GM04504 (cell line): Measurements from ENCODE around the gene EIF6.

Source experiments
- DNase-seq: peaks from one replicate; pipeline ENCODE4 v3.0.0-alpha.2; 2012; ENCODE audit warnings: low read depth

EIF6 gene

GRCh38 chr20:35293303-35294292 is 9.0 kb upstream of the EIF6 start:
- DNase-seq, result no peak

- no peak for DNase-seq
Measured at GRCh38 chr20:35292504-35293285, 8.1 kb upstream of the EIF6 start.

- DNase-seq, result no peak
Measured at GRCh38 chr20:35291654-35292503, 7.3 kb upstream of the EIF6 start, which contains the start of gene FAM83C. Gene FAM83C (minus strand): TSS chr20:35292425. CDS start chr20:35292304, 121 bp downstream.

- no peak for DNase-seq
Measured at GRCh38 chr20:35290887-35291417, 6.4 kb upstream of the EIF6 start.

GRCh38 chr20:35290186-35290886 is 5.8 kb upstream of the EIF6 start:
- no peak for DNase-seq

GRCh38 chr20:35288325-35289060 is 3.9 kb upstream of the EIF6 start:
- DNase-seq, result no peak

- no peak for DNase-seq
Measured at GRCh38 chr20:35287509-35288324, 3.1 kb upstream of the EIF6 start.

GRCh38 chr20:35286899-35287508 is 2.4 kb upstream of the EIF6 start:
- DNase-seq, result no peak

GRCh38 chr20:35286077-35286898 is 1.7 kb upstream of the EIF6 start:
- DNase-seq, result no peak

GRCh38 chr20:35285806-35286076 is 1.2 kb upstream of the EIF6 start:
- DNase-seq, result no peak

- DNase-seq, result no peak
Measured at GRCh38 chr20:35284992-35285805, 627 bp upstream of the EIF6 start.

- DNase-seq, result no peak
Measured at GRCh38 chr20:35283441-35284266, 918 bp downstream of the EIF6 start.

GRCh38 chr20:35281506-35282101 is 3.0 kb downstream of the EIF6 start:
- no peak for DNase-seq

GRCh38 chr20:35280523-35280922 is 4.0 kb downstream of the EIF6 start:
- no peak for DNase-seq

- no peak for DNase-seq
Measured at GRCh38 chr20:35279533-35280174, 4.9 kb downstream of the EIF6 start.

GRCh38 chr20:35279040-35279439 is 5.5 kb downstream of the EIF6 start:
- no peak for DNase-seq
